Measurements from ENCODE around the gene ENO4. TPM values are rescaled to one million over a fixed set of nuclear protein-coding genes. Genes with fewer than 3 reads are reported as not detected.

ENO4 gene
- total RNA-seq, 1 experiment from 2014 or later = 0.42 TPM

DNA sequence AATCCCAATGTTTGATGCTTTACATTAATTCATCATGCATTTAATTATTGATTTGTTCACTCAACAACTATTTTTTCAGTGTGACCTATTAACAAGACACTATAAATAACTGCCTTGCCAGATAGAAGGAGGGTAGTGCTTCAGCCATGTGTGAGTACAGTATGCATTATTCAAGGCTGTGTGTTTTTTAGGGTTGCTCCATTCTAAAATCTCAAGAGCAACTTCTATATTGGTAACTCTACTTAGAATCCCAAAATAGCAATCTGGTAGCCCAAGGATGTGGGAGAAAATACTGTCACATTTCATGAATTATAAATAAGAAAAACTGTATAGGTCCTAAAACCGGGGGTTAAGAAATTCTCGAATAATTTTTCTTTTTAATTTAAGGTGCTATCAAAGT is 69.9 kb downstream of the ENO4 start:
- ATAC-seq = no peak
- Mint-ChIP-seq H3K9me3 (no peaks in the 10 kb centered on the region), H3K27ac (no peak overlapping the region), H3K4me3 (no peak overlapping the region), H3K36me3 (peaks cover 2% of the 10 kb centered on the region; the same call in 1 of the 2 replicates), H3K4me1 (peaks cover 18% of the 10 kb centered on the region), H3K27me3 (ENCODE audit: low read depth) (no peaks in the 10 kb centered on the region)
- no peak for DNase-seq (ENCODE audit: low spot score)
- TF ChIP-seq, protein P1, sequence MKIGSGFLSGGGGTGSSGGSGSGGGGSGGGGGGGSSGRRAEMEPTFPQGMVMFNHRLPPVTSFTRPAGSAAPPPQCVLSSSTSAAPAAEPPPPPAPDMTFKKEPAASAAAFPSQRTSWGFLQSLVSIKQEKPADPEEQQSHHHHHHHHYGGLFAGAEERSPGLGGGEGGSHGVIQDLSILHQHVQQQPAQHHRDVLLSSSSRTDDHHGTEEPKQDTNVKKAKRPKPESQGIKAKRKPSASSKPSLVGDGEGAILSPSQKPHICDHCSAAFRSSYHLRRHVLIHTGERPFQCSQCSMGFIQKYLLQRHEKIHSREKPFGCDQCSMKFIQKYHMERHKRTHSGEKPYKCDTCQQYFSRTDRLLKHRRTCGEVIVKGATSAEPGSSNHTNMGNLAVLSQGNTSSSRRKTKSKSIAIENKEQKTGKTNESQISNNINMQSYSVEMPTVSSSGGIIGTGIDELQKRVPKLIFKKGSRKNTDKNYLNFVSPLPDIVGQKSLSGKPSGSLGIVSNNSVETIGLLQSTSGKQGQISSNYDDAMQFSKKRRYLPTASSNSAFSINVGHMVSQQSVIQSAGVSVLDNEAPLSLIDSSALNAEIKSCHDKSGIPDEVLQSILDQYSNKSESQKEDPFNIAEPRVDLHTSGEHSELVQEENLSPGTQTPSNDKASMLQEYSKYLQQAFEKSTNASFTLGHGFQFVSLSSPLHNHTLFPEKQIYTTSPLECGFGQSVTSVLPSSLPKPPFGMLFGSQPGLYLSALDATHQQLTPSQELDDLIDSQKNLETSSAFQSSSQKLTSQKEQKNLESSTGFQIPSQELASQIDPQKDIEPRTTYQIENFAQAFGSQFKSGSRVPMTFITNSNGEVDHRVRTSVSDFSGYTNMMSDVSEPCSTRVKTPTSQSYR (CRISPR knock-in tag; IDR thresholded peaks at IDR 0.05) = no peak
- TF ChIP-seq RORB (CRISPR knock-in tag; IDR thresholded peaks at IDR 0.05) (no peak), EMX1 (CRISPR knock-in tag; IDR thresholded peaks at IDR 0.05) (no peak), NR1H2 (CRISPR knock-in tag; IDR thresholded peaks at IDR 0.05) (no peak), IRF2 (CRISPR knock-in tag; IDR thresholded peaks at IDR 0.05; ENCODE audit: borderline replicate concordance, low read depth) (no peak), SMAD3 (CRISPR knock-in tag; IDR thresholded peaks at IDR 0.05; ENCODE audit: borderline replicate concordance) (no peak), ZNF423 (CRISPR knock-in tag; IDR thresholded peaks at IDR 0.05) (no peak), CBFB (CRISPR knock-in tag; IDR thresholded peaks at IDR 0.05; ENCODE audit: low read depth) (no peak), OVOL2 (CRISPR knock-in tag; IDR thresholded peaks at IDR 0.05; ENCODE audit: borderline replicate concordance) (no peak), NR2C2 (CRISPR knock-in tag; IDR thresholded peaks at IDR 0.05) (no peak)
- TF ChIP-seq, protein P2, sequence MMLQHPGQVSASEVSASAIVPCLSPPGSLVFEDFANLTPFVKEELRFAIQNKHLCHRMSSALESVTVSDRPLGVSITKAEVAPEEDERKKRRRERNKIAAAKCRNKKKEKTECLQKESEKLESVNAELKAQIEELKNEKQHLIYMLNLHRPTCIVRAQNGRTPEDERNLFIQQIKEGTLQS (CRISPR knock-in tag; conservative IDR thresholded peaks at IDR 0.05) = no peak
- TF ChIP-seq, protein P3, sequence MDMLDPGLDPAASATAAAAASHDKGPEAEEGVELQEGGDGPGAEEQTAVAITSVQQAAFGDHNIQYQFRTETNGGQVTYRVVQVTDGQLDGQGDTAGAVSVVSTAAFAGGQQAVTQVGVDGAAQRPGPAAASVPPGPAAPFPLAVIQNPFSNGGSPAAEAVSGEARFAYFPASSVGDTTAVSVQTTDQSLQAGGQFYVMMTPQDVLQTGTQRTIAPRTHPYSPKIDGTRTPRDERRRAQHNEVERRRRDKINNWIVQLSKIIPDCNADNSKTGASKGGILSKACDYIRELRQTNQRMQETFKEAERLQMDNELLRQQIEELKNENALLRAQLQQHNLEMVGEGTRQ (CRISPR knock-in tag; IDR thresholded peaks at IDR 0.05) = no peak
- TF ChIP-seq, protein P4, sequence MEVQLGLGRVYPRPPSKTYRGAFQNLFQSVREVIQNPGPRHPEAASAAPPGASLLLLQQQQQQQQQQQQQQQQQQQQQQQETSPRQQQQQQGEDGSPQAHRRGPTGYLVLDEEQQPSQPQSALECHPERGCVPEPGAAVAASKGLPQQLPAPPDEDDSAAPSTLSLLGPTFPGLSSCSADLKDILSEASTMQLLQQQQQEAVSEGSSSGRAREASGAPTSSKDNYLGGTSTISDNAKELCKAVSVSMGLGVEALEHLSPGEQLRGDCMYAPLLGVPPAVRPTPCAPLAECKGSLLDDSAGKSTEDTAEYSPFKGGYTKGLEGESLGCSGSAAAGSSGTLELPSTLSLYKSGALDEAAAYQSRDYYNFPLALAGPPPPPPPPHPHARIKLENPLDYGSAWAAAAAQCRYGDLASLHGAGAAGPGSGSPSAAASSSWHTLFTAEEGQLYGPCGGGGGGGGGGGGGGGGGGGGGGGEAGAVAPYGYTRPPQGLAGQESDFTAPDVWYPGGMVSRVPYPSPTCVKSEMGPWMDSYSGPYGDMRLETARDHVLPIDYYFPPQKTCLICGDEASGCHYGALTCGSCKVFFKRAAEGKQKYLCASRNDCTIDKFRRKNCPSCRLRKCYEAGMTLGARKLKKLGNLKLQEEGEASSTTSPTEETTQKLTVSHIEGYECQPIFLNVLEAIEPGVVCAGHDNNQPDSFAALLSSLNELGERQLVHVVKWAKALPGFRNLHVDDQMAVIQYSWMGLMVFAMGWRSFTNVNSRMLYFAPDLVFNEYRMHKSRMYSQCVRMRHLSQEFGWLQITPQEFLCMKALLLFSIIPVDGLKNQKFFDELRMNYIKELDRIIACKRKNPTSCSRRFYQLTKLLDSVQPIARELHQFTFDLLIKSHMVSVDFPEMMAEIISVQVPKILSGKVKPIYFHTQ (CRISPR knock-in tag; IDR thresholded peaks at IDR 0.05) = no peak
- TF ChIP-seq, protein P5, sequence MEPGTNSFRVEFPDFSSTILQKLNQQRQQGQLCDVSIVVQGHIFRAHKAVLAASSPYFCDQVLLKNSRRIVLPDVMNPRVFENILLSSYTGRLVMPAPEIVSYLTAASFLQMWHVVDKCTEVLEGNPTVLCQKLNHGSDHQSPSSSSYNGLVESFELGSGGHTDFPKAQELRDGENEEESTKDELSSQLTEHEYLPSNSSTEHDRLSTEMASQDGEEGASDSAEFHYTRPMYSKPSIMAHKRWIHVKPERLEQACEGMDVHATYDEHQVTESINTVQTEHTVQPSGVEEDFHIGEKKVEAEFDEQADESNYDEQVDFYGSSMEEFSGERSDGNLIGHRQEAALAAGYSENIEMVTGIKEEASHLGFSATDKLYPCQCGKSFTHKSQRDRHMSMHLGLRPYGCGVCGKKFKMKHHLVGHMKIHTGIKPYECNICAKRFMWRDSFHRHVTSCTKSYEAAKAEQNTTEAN (CRISPR knock-in tag; IDR thresholded peaks at IDR 0.05) = no peak
- TF ChIP-seq, protein P6, sequence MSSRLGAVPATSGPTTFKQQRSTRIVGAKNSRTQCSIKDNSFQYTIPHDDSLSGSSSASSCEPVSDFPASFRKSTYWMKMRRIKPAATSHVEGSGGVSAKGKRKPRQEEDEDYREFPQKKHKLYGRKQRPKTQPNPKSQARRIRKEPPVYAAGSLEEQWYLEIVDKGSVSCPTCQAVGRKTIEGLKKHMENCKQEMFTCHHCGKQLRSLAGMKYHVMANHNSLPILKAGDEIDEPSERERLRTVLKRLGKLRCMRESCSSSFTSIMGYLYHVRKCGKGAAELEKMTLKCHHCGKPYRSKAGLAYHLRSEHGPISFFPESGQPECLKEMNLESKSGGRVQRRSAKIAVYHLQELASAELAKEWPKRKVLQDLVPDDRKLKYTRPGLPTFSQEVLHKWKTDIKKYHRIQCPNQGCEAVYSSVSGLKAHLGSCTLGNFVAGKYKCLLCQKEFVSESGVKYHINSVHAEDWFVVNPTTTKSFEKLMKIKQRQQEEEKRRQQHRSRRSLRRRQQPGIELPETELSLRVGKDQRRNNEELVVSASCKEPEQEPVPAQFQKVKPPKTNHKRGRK (CRISPR knock-in tag; IDR thresholded peaks at IDR 0.05; ENCODE audit: borderline replicate concordance) = no peak
- TF ChIP-seq, protein P7, sequence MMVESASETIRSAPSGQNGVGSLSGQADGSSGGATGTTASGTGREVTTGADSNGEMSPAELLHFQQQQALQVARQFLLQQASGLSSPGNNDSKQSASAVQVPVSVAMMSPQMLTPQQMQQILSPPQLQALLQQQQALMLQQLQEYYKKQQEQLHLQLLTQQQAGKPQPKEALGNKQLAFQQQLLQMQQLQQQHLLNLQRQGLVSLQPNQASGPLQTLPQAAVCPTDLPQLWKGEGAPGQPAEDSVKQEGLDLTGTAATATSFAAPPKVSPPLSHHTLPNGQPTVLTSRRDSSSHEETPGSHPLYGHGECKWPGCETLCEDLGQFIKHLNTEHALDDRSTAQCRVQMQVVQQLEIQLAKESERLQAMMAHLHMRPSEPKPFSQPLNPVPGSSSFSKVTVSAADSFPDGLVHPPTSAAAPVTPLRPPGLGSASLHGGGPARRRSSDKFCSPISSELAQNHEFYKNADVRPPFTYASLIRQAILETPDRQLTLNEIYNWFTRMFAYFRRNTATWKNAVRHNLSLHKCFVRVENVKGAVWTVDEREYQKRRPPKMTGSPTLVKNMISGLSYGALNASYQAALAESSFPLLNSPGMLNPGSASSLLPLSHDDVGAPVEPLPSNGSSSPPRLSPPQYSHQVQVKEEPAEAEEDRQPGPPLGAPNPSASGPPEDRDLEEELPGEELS (CRISPR knock-in tag; IDR thresholded peaks at IDR 0.05) = no peak
- ChIA-PET CTCF (interaction anchor here (1.2 kb wide), 1 partner anchor 256 kb away, joined by 6 read pairs; no protein-coding TSS in a partner anchor), POLR2A (no interaction called here)

Data from WTC11 (cell line).